ENCODE measurements around the gene NPR2.

NPR2 gene

DNA sequence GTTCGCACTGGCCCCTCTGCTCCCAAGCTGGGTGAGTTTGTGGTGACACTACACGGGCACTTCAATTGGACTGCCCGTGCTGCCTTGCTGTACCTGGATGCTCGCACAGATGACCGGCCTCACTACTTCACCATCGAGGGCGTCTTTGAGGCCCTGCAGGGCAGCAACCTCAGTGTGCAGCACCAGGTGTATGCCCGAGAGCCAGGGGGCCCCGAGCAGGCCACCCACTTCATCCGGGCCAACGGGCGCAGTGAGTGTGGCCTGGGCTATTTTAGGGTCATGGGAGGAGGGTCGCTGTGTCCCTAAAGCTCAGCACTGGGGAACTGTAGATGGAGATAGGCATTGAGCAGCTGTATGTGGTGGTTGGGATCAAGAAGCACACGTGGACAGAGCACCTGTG, 1.4 kb downstream of the NPR2 start:
- Histone ChIP-seq H3K27me3 (ENCODE audit: control insufficient read depth, insufficient read depth, low read length) (no peaks in the 10 kb centered on the region), H3K4me3 (ENCODE audit: low read length) (peak overlapping the region; percentile 52), H3K4me1 (ENCODE audit: control insufficient read depth, insufficient read depth, low read length) (peaks cover 15% of the 10 kb centered on the region), H3K27ac (ENCODE audit: low read depth, low read length) (no peak overlapping the region), H3K9ac (ENCODE audit: low read length) (no peak overlapping the region), H3K36me3 (ENCODE audit: control insufficient read depth, insufficient read depth, low read length) (peaks cover 3% of the 10 kb centered on the region)

DNA sequence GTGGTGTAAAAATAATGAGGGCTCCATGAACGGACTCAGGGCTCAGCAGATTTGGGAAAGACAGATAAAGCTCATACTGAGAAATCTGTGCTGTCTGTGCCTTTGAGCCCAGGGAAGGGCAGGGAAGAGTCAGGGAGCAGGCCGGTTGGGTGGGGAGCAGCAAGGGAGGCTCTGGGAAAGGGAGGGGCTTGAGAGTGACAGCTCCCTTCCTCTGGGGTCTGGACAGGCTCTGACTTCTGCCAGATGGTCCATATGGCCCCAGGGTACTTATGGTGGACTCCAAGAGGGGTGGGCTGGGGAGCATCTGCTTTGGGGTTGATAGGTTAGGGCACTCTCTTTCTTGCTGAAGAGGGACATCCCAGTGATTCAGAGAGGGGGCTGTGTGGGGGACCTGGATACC, 2.1 kb downstream of the NPR2 start:
- Histone ChIP-seq H3K27me3 (ENCODE audit: control insufficient read depth, insufficient read depth, low read length) (no peaks in the 10 kb centered on the region), H3K27ac (ENCODE audit: low read depth, low read length) (no peak overlapping the region), H3K4me1 (ENCODE audit: control insufficient read depth, insufficient read depth, low read length) (peaks cover 15% of the 10 kb centered on the region), H3K36me3 (ENCODE audit: control insufficient read depth, insufficient read depth, low read length) (peaks cover 3% of the 10 kb centered on the region), H3K4me3 (ENCODE audit: low read length) (no peak overlapping the region), H3K9ac (ENCODE audit: low read length) (no peak overlapping the region)

DNA sequence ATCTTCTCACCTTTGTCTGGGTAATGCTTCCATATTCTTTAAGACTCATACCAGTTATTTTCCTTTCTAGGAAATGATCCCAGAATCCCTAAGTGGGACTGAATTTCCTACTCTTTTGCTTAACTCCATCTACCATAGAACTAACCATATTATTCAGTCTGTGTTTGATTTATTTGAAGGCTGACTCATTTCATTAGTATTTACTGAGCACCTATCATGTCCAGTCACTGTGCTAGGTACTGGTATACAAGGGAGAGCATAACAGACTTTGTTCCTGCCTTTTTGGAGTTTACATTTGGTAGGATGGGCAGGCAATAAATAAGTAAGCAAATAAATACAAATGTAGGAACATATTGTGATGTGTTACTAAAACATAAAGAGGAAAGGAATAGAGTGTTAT, 4.3 kb downstream of the NPR2 start:
- Histone ChIP-seq H3K4me1 (ENCODE audit: control insufficient read depth, insufficient read depth, low read length) (peaks cover 13% of the 10 kb centered on the region), H3K36me3 (ENCODE audit: control insufficient read depth, insufficient read depth, low read length) (peaks cover 6% of the 10 kb centered on the region), H3K4me3 (ENCODE audit: low read length) (no peak overlapping the region), H3K27ac (ENCODE audit: low read depth, low read length) (no peak overlapping the region), H3K27me3 (ENCODE audit: control insufficient read depth, insufficient read depth, low read length) (no peaks in the 10 kb centered on the region), H3K9ac (ENCODE audit: low read length) (no peak overlapping the region)

DNA sequence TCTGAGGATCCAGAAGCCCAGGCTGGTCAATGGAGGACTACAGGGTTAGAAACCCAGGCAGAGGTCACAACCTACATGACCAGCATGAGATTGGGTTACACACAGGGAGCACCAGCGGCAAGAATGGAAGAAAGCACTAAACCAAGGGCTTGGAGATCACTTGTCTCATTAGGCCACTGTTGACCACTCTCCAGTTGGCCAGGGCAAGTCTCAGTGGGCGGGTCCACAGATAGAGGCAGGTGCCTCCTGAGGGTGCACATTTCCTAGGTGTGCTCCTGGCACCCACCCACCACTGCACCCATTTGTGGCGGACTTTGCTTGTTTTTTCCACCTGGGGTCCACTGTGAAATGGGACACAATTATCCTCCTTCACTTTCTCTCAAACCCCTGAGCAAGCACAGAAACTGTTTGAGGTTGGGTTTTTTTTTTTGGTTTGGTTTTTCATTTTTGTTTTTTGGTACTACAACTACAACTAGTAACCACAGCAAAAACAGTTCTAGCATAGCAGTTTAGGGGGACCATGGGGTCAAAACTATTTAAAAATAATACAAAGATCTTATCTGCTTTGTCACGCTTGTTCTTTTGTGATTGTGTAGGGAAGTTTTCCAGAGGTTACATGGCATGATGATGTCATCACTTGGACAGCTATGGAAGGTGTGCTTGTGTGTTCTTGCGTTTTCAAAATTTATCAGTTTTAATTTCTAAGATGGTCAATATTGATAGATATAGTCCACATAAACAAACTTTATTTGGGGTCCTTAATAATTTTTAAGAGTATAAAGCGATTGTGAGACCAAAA, 6.1 kb downstream of the NPR2 start:
- Histone ChIP-seq H3K4me3 (ENCODE audit: low read length) (no peak overlapping the region), H3K36me3 (ENCODE audit: control insufficient read depth, insufficient read depth, low read length) (peaks cover 15% of the 10 kb centered on the region), H3K4me1 (ENCODE audit: control insufficient read depth, insufficient read depth, low read length) (peaks cover 10% of the 10 kb centered on the region), H3K9ac (ENCODE audit: low read length) (no peak overlapping the region), H3K27me3 (ENCODE audit: control insufficient read depth, insufficient read depth, low read length) (no peaks in the 10 kb centered on the region), H3K27ac (ENCODE audit: low read depth, low read length) (no peak overlapping the region)

DNA sequence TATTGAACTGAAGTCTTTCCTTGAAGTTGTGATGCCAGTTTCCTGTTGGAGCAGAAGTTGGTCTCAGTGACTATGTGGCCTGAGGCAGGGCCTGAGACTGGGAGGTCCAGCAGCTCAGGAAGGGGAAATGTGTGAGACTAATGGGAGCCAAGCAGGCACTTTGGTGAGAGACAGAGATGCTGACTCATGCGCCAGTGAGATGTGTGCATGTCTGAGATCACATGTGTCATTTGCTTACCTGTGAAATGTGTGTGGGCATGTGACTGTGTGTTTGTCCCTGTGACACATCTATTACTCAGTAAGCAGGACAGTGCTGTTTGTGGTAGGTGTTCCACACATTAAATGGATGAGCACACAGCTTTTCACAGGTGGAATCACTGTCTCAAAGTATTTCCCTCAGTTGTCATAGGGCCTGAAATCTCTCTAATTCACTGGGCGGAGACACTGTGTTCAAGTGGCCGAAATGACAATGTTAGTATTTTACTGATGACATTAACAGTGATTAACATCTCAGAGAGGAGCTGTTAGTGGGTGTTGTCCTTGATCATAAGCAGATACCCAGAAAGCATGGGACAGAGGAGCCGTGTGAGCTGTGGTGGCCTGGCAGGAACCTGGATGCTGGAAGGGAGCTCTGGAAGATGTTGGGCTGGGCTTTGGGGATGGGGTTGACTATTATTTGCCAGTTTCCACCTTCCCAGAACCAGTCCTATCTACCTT, 7.4 kb downstream of the NPR2 start:
- no peak overlapping the region for H3K9ac ChIP-seq (ENCODE audit: low read length)
- H3K4me1 ChIP-seq (ENCODE audit: control insufficient read depth, insufficient read depth, low read length) = peaks cover 2% of the 10 kb centered on the region
- peaks cover 14% of the 10 kb centered on the region for H3K36me3 ChIP-seq (ENCODE audit: control insufficient read depth, insufficient read depth, low read length)
- H3K4me3 ChIP-seq (ENCODE audit: low read length) = no peak overlapping the region
- no peak overlapping the region for H3K27ac ChIP-seq (ENCODE audit: low read depth, low read length)
- no peaks in the 10 kb centered on the region for H3K27me3 ChIP-seq (ENCODE audit: control insufficient read depth, insufficient read depth, low read length)

DNA sequence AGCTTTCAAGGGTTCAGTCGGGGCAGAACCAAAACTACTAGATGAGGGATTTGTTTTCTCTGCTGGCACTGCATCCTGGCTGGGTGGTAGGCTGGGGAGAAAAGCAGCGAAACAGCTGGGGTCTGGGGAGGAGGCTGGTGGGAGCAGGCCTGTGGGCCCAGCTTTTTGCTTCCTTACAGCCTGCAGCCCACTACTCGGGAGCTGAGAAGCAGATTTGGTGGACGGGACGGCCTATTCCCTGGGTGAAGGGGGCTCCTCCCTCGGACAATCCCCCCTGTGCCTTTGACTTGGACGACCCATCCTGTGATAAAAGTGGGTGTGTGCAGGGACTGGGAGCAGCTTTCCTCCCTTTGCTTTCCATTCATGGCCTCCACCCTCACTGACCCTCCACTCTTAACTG, 9.1 kb downstream of the NPR2 start:
- Histone ChIP-seq H3K27ac (ENCODE audit: low read depth, low read length) (no peak overlapping the region), H3K27me3 (ENCODE audit: control insufficient read depth, insufficient read depth, low read length) (no peaks in the 10 kb centered on the region), H3K9ac (ENCODE audit: low read length) (no peak overlapping the region), H3K4me1 (ENCODE audit: control insufficient read depth, insufficient read depth, low read length) (no peaks in the 10 kb centered on the region), H3K36me3 (ENCODE audit: control insufficient read depth, insufficient read depth, low read length) (peaks cover 20% of the 10 kb centered on the region), H3K4me3 (ENCODE audit: low read length) (no peak overlapping the region)

DNA sequence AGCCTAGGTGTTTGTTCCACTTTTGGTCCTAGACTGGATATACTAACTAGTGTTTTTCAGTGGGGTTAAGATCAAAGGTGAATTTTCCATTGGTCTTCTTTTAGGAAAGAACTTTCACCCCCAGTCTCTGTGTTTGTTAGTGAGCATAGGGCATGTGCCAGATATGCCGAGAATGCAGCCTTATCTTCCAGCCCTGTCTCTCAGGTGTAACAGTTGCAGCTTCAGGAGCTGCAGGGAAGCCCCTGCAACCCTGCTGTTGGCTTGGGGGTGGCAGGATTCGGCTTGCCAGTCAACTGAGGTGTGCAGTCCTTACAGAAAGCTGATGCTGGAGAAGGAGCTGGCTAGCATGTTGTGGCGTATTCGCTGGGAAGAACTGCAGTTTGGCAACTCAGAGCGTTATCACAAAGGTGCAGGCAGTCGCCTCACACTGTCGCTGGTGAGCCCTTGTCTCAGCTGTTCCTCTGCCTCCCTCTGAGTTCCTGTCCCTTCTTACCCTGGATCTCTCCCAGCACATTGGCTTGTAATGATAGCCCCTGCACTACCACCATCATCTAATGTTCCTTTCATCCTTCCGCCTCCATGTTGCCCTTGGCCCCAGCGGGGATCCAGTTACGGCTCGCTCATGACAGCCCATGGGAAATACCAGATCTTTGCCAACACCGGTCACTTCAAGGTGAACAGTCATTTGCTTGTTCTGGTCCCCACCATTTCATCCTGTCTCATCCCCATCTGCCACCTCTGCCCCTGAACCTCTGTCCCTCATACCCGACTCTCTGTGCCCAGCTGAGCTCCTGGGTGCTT, 10.1 kb downstream of the NPR2 start:
- Histone ChIP-seq H3K27me3 (ENCODE audit: control insufficient read depth, insufficient read depth, low read length) (no peaks in the 10 kb centered on the region), H3K27ac (ENCODE audit: low read depth, low read length) (no peak overlapping the region), H3K4me1 (ENCODE audit: control insufficient read depth, insufficient read depth, low read length) (no peaks in the 10 kb centered on the region), H3K9ac (ENCODE audit: low read length) (no peak overlapping the region), H3K36me3 (ENCODE audit: control insufficient read depth, insufficient read depth, low read length) (peaks cover 28% of the 10 kb centered on the region), H3K4me3 (ENCODE audit: low read length) (no peak overlapping the region)

DNA sequence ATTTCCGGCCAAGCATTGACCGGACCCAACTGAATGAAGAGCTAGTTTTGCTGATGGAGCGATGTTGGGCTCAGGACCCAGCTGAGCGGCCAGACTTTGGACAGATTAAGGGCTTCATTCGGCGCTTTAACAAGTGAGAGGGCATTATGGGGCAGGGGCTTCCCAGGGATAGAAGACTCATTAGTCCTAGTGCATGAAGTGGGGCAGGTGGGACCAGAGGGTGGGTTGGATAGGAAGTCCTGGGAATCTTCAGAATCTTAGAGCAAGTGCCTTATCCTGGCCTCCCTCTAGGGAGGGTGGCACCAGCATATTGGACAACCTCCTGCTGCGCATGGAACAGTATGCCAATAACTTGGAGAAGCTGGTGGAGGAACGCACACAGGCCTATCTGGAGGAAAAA, 14.7 kb downstream of the NPR2 start:
- Histone ChIP-seq H3K4me1 (ENCODE audit: control insufficient read depth, insufficient read depth, low read length) (no peaks in the 10 kb centered on the region), H3K27ac (ENCODE audit: low read depth, low read length) (no peak overlapping the region), H3K27me3 (ENCODE audit: control insufficient read depth, insufficient read depth, low read length) (no peaks in the 10 kb centered on the region), H3K36me3 (ENCODE audit: control insufficient read depth, insufficient read depth, low read length) (peaks cover 40% of the 10 kb centered on the region), H3K4me3 (ENCODE audit: low read length) (no peak overlapping the region), H3K9ac (ENCODE audit: low read length) (no peak overlapping the region)

DNA sequence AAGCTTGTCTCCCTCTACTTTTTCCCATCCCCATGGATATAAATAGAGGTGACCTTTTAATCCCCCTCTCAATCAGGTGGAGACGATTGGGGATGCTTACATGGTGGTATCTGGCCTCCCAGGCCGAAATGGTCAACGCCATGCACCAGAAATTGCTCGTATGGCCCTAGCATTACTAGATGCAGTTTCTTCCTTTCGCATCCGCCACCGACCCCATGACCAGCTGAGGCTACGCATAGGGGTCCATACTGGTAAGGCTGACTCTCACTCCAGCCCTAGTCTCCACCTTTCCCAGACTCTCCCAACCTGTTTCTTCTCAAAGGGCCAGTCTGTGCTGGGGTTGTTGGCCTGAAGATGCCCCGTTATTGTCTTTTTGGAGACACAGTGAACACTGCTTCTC, 17.0 kb downstream of the NPR2 start:
- H3K36me3 ChIP-seq (ENCODE audit: control insufficient read depth, insufficient read depth, low read length) = peaks cover 29% of the 10 kb centered on the region
- no peak overlapping the region for H3K9ac ChIP-seq (ENCODE audit: low read length)
- no peak overlapping the region for H3K27ac ChIP-seq (ENCODE audit: low read depth, low read length)
- H3K27me3 ChIP-seq (ENCODE audit: control insufficient read depth, insufficient read depth, low read length) = no peaks in the 10 kb centered on the region
- H3K4me3 ChIP-seq (ENCODE audit: low read length) = no peak overlapping the region
- peaks cover 7% of the 10 kb centered on the region for H3K4me1 ChIP-seq (ENCODE audit: control insufficient read depth, insufficient read depth, low read length)

DNA sequence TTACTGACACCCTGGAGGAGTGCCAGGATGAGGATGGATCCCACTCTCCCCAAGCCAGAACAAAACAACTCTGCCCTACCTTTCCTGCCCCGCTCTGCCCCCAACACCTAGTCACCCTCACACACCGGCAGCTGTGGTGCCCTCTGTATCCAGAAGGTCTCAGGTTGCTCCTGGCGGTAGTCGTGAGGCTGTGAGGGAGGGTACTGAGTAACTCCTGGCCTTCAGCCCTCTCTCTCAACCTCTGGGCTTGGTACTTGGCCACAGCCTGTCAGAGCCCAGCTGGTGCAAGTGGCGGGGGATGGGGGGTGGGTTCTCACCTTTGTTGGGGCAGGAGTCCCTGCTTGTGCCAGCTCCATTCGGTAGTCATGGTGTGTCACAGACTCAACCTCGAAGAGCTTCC, 18.7 kb downstream of the NPR2 start:
- peaks cover 16% of the 10 kb centered on the region for H3K4me1 ChIP-seq (ENCODE audit: control insufficient read depth, insufficient read depth, low read length)
- H3K27ac ChIP-seq (ENCODE audit: low read depth, low read length) = no peak overlapping the region
- H3K36me3 ChIP-seq (ENCODE audit: control insufficient read depth, insufficient read depth, low read length) = peaks cover 28% of the 10 kb centered on the region
- H3K27me3 ChIP-seq (ENCODE audit: control insufficient read depth, insufficient read depth, low read length) = no peaks in the 10 kb centered on the region
- H3K4me3 ChIP-seq (ENCODE audit: low read length) = no peak overlapping the region
- no peak overlapping the region for H3K9ac ChIP-seq (ENCODE audit: low read length)

DNA sequence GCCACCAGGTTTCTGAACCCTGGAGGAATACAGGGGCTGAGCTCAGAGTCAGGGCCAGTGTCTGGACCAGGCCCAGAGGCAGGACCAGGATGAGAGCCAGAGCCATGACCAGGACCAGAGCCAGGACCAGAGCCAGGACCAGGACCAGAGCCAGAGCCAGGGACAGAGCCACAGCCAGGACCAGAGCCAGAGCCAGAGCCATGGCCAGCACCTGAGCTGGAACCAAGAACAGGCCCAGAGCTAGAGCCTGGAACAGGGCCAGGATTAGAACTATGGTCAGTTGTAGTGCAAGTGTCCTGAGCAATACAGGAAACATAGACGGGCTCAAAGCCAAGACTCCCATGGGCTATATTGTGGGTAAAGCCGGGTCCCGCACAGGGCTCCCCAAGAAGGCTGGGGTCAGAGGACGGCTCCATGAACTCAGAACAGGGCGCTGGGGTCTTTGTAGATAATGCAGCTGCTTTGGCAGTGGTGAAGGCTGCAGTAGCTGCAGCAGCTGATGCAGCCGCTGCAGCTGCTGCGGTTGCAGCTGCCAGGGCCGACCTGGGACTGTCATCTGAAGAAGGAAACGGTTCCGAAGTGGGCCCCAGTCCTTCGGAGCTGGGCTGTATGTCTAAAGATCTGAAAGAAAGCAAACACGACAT, 20.1 kb downstream of the NPR2 start:
- Histone ChIP-seq H3K27me3 (ENCODE audit: control insufficient read depth, insufficient read depth, low read length) (no peaks in the 10 kb centered on the region), H3K36me3 (ENCODE audit: control insufficient read depth, insufficient read depth, low read length) (peaks cover 16% of the 10 kb centered on the region), H3K9ac (ENCODE audit: low read length) (no peak overlapping the region), H3K27ac (ENCODE audit: low read depth, low read length) (no peak overlapping the region), H3K4me3 (ENCODE audit: low read length) (peak overlapping the region; percentile 53), H3K4me1 (ENCODE audit: control insufficient read depth, insufficient read depth, low read length) (peaks cover 16% of the 10 kb centered on the region)

DNA sequence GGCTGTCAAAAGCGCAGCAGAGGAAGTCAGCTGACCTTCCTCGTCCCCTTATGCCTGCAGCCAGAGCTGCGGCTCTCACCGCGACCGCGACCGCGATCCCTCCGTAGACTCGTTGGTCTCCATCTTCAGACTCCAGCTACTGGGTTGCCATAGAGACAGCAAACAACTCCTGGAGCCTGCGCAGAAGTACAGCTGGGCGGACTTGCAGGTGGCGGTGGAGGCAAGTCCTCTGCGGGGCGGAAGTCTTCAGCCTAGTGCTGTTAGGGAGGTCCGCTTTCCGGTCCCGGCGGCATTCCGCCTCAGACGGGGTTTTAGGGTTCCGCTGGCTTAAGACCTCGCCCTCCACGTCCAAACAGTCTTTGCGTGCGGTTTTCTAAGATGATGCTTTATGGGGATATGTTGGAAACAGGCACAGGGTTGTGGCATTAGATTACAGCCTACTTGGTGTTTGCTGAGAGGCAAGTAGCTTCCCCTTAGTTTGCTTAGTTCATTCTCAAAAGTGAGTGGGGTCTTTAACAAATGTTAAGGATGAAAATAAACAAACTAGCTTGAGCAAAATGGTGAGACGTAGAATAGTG, 20.7 kb downstream of the NPR2 start, which contains the start of gene SPAG8:
SPAG8 (minus strand) TSS at position 238 of the 578 bp plus-strand sequence; CDS start at position 123, 115 bp downstream.
- Histone ChIP-seq H3K4me3 (ENCODE audit: low read length) (peak within 1 kb of the TSS; percentile 53), H3K9ac (ENCODE audit: low read length) (peak within 1 kb of the TSS; percentile 13), H3K27ac (ENCODE audit: low read depth, low read length) (peak within 1 kb of the TSS; percentile 81), H3K27me3 (ENCODE audit: control insufficient read depth, insufficient read depth, low read length) (no peaks in the 10 kb centered on the region), H3K36me3 (ENCODE audit: control insufficient read depth, insufficient read depth, low read length) (peaks cover 12% of the 10 kb centered on the region), H3K4me1 (ENCODE audit: control insufficient read depth, insufficient read depth, low read length) (peaks cover 16% of the 10 kb centered on the region)
